ENCODE results near the gene NUP188. TPM values are rescaled to one million over a fixed set of nuclear protein-coding genes. Genes with fewer than 3 reads are reported as not detected.
A peak's percentile ranks its signal among the peaks of the same experiment; 100 is the strongest.

The NUP188 gene
- total and polyA plus RNA-seq, 2 of the 13 experiments (the other 11 are each of a cell fraction or from before 2014, with no cell fraction given), result 28.0 to 38.5 TPM

DNA sequence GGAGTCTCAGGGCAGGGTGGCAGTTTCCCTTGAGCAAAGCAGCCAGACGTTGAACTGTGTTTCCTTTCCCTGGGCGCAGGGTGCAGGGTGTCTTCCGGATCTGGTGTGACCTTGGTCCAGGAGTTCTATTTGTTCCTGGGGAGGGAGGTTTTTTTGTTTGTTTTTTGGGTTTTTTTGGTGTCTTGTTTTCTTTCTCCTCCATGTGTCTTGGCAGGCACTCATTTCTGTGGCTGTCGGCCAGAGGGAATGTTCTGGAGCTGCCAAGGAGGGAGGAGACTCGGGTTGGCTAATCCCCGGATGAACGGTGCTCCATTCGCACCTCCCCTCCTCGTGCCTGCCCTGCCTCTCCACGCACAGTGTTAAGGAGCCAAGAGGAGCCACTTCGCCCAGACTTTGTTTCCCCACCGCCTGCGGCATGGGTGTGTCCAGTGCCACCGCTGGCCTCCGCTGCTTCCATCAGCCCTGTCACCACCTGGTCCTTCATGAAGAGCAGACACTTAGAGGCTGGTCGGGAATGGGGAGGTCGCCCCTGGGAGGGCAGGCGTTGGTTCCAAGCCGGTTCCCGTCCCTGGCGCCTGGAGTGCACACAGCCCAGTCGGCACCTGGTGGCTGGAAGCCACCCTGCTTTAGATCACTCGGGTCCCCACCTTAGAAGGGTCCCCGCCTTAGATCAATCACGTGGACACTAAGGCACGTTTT, 30.2 kb upstream of the NUP188 start (continued):
- TF ChIP-seq, protein P1, sequence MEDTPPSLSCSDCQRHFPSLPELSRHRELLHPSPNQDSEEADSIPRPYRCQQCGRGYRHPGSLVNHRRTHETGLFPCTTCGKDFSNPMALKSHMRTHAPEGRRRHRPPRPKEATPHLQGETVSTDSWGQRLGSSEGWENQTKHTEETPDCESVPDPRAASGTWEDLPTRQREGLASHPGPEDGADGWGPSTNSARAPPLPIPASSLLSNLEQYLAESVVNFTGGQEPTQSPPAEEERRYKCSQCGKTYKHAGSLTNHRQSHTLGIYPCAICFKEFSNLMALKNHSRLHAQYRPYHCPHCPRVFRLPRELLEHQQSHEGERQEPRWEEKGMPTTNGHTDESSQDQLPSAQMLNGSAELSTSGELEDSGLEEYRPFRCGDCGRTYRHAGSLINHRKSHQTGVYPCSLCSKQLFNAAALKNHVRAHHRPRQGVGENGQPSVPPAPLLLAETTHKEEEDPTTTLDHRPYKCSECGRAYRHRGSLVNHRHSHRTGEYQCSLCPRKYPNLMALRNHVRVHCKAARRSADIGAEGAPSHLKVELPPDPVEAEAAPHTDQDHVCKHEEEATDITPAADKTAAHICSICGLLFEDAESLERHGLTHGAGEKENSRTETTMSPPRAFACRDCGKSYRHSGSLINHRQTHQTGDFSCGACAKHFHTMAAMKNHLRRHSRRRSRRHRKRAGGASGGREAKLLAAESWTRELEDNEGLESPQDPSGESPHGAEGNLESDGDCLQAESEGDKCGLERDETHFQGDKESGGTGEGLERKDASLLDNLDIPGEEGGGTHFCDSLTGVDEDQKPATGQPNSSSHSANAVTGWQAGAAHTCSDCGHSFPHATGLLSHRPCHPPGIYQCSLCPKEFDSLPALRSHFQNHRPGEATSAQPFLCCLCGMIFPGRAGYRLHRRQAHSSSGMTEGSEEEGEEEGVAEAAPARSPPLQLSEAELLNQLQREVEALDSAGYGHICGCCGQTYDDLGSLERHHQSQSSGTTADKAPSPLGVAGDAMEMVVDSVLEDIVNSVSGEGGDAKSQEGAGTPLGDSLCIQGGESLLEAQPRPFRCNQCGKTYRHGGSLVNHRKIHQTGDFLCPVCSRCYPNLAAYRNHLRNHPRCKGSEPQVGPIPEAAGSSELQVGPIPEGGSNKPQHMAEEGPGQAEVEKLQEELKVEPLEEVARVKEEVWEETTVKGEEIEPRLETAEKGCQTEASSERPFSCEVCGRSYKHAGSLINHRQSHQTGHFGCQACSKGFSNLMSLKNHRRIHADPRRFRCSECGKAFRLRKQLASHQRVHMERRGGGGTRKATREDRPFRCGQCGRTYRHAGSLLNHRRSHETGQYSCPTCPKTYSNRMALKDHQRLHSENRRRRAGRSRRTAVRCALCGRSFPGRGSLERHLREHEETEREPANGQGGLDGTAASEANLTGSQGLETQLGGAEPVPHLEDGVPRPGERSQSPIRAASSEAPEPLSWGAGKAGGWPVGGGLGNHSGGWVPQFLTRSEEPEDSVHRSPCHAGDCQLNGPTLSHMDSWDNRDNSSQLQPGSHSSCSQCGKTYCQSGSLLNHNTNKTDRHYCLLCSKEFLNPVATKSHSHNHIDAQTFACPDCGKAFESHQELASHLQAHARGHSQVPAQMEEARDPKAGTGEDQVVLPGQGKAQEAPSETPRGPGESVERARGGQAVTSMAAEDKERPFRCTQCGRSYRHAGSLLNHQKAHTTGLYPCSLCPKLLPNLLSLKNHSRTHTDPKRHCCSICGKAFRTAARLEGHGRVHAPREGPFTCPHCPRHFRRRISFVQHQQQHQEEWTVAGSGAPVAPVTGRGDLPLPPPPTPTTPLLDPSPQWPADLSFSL (CRISPR knock-in tag; IDR thresholded peaks at IDR 0.05), result no peak
- TF ChIP-seq PLRG1 (conservative IDR thresholded peaks at IDR 0.05), result no peak
- TF ChIP-seq, protein P2, sequence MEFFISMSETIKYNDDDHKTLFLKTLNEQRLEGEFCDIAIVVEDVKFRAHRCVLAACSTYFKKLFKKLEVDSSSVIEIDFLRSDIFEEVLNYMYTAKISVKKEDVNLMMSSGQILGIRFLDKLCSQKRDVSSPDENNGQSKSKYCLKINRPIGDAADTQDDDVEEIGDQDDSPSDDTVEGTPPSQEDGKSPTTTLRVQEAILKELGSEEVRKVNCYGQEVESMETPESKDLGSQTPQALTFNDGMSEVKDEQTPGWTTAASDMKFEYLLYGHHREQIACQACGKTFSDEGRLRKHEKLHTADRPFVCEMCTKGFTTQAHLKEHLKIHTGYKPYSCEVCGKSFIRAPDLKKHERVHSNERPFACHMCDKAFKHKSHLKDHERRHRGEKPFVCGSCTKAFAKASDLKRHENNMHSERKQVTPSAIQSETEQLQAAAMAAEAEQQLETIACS (CRISPR knock-in tag; IDR thresholded peaks at IDR 0.05), result no peak
- TF ChIP-seq, protein P3, sequence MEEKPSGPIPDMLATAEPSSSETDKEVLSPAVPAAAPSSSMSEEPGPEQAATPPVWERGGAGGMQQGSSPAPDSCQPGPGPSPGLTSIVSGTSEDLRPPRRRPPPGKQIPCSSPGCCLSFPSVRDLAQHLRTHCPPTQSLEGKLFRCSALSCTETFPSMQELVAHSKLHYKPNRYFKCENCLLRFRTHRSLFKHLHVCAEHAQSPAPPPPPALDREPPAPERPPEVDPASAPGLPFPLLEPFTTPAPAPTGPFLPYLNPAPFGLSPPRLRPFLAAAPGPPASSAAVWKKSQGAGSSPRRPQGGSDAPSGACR (CRISPR knock-in tag; IDR thresholded peaks at IDR 0.05), result no peak
- TF ChIP-seq, protein P4, sequence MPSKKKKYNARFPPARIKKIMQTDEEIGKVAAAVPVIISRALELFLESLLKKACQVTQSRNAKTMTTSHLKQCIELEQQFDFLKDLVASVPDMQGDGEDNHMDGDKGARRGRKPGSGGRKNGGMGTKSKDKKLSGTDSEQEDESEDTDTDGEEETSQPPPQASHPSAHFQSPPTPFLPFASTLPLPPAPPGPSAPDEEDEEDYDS (CRISPR knock-in tag; IDR thresholded peaks at IDR 0.05), result no peak; the same call in 1 of the 2 replicates
- no peak for TF ChIP-seq JDP2 (CRISPR knock-in tag; IDR thresholded peaks at IDR 0.05; ENCODE audit: borderline replicate concordance)
- no peak for TF ChIP-seq KLF15 (CRISPR knock-in tag; IDR thresholded peaks at IDR 0.05; ENCODE audit: borderline replicate concordance)
- TF ChIP-seq ZNF10 (CRISPR knock-in tag; IDR thresholded peaks at IDR 0.05; ENCODE audit: borderline replicate concordance, low read depth), result no peak
- no peak for TF ChIP-seq ZNF234 (CRISPR knock-in tag; conservative IDR thresholded peaks at IDR 0.05)
- peak; percentile 62 for TF ChIP-seq CEBPG (CRISPR knock-in tag; IDR thresholded peaks at IDR 0.05)
- TF ChIP-seq MXD4 (CRISPR knock-in tag; IDR thresholded peaks at IDR 0.05), result no peak
- TF ChIP-seq BRCA1 (CRISPR knock-in tag; IDR thresholded peaks at IDR 0.05), result no peak; the same call in 1 of the 2 replicates
- TF ChIP-seq, protein P5, sequence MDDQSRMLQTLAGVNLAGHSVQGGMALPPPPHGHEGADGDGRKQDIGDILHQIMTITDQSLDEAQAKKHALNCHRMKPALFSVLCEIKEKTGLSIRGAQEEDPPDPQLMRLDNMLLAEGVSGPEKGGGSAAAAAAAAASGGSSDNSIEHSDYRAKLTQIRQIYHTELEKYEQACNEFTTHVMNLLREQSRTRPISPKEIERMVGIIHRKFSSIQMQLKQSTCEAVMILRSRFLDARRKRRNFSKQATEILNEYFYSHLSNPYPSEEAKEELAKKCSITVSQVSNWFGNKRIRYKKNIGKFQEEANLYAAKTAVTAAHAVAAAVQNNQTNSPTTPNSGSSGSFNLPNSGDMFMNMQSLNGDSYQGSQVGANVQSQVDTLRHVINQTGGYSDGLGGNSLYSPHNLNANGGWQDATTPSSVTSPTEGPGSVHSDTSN (CRISPR knock-in tag; IDR thresholded peaks at IDR 0.05; ENCODE audit: borderline replicate concordance), result no peak
- TF ChIP-seq JUN (CRISPR knock-in tag; IDR thresholded peaks at IDR 0.05), result no peak
- no peak for TF ChIP-seq NAIF1 (CRISPR knock-in tag; IDR thresholded peaks at IDR 0.05; ENCODE audit: borderline replicate concordance)
- TF ChIP-seq PCBP2 (optimal IDR thresholded peaks at IDR 0.05; ENCODE audit: low read depth, low read length, poor library complexity, severe bottlenecking), result no peak

All from HepG2 (cell line).